NB4 (cell line): ENCODE data around the gene BID.

Experiments
- POLR2A ChIP-seq: IDR thresholded peaks from 2 replicates; pipeline ENCODE4 v1.6.1; 2011; ENCODE audit warnings: mild to moderate bottlenecking; ENCODE audit not compliant: insufficient read length; ENCODE audit errors: extremely low read depth
- TF ChIP-seq, protein P1 (sequence below): IDR thresholded peaks from one replicate; pipeline ENCODE4 v1.5.1; 2012; ENCODE audit warnings: low read depth, low read length
- TF ChIP-seq, protein P2 (sequence below): IDR thresholded peaks from 2 replicates; pipeline ENCODE4 v1.6.1; 2011; ENCODE audit warnings: low read depth, low read length

DNA sequence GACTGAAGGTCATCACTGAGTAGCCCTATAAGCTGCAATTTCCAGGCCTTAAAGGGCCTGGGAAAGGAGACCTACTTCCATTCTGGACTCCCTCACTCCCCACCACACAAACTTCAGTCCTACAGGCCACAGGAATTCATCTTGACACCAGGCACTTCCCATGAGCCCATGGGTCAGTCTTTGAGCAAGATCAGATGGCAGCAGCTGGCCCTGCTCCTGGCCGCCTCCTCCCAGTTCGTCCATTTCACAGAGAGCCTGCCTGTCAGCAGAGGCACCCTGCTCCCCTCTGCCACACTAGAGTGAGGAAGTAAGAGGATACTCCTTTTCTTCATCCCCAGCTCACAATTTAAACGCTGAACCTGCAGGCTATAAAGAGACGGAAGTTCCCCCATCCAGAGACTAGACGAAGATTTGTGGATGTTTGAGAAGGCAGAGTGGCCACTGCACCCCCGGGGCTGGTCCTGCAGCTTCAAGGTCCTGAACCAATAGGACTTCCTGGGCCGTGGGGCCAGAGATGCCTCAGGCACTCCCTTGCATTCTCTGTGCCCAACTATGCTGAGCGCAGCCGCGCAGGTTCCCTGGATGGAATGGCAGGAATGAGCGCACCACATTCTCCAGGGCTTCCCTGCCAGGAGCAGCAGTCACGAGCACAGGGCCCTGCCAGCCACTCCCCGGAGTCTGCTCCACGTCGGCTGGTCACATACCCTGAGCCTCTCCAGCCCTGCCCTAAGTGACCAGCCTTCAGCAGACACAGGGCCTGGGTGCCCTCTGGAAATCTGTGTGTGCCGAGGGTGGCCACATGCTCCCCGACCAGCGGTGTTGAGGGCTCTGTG lies 33.5 kb upstream of the BID start:
- TF ChIP-seq, protein P1, sequence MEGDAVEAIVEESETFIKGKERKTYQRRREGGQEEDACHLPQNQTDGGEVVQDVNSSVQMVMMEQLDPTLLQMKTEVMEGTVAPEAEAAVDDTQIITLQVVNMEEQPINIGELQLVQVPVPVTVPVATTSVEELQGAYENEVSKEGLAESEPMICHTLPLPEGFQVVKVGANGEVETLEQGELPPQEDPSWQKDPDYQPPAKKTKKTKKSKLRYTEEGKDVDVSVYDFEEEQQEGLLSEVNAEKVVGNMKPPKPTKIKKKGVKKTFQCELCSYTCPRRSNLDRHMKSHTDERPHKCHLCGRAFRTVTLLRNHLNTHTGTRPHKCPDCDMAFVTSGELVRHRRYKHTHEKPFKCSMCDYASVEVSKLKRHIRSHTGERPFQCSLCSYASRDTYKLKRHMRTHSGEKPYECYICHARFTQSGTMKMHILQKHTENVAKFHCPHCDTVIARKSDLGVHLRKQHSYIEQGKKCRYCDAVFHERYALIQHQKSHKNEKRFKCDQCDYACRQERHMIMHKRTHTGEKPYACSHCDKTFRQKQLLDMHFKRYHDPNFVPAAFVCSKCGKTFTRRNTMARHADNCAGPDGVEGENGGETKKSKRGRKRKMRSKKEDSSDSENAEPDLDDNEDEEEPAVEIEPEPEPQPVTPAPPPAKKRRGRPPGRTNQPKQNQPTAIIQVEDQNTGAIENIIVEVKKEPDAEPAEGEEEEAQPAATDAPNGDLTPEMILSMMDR, result no peak
- TF ChIP-seq POLR2A, result no peak
- TF ChIP-seq, protein P2, sequence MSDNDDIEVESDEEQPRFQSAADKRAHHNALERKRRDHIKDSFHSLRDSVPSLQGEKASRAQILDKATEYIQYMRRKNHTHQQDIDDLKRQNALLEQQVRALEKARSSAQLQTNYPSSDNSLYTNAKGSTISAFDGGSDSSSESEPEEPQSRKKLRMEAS, result no peak
